Left ventricle myocardium superior (tissue), 1 donor: ENCODE results near the gene SORCS2. TPM values are rescaled to one million over a fixed set of nuclear protein-coding genes. Genes with fewer than 3 reads are reported as not detected.
A peak's percentile ranks its signal among the peaks of the same experiment; 100 is the strongest.

ENCODE experiments used
- ATAC-seq: fragments of 200-7000 bp; cut with Tn5 transposase; one replicate; pipeline ENCODE4 v1.9.1; 2020; ENCODE audit warnings: mild to moderate bottlenecking, moderate library complexity
- DNase-seq: peaks from one replicate; pipeline ENCODE4 v3.0.0-alpha.2; 2020
- intact Hi-C: fragments of 100-400 bp; cut with micrococcal nuclease; formaldehyde crosslinking; loops from one replicate; pipeline ENCODE4 v1.11.0; 2022
- total RNA-seq: library from RNA; stranded (reverse); fragmentation: NEBNext Ultra II Directional; extraction: Animal tissue kit (Norgen Biotek cat#: 25700); gene quantifications from one replicate; pipeline ENCODE4 v1.2.1, GENCODE V29; 2021
- donor health status: DM: no; HTN: yes; CAD: no; lungs with severe emphysema.

The SORCS2 gene
- total RNA-seq, 1 donor from 2014 or later = 1.5 TPM

- peak; percentile 14 for DNase-seq
- ATAC-seq = no peak
- intact Hi-C loops = no loop called here
Observed at GRCh38 chr4:7306021-7306965, 114.0 kb downstream of the SORCS2 start.

GRCh38 chr4:7306986-7307385 lies 114.6 kb downstream of the SORCS2 start:
- DNase-seq = peak; percentile 17
- no peak for ATAC-seq

DNA sequence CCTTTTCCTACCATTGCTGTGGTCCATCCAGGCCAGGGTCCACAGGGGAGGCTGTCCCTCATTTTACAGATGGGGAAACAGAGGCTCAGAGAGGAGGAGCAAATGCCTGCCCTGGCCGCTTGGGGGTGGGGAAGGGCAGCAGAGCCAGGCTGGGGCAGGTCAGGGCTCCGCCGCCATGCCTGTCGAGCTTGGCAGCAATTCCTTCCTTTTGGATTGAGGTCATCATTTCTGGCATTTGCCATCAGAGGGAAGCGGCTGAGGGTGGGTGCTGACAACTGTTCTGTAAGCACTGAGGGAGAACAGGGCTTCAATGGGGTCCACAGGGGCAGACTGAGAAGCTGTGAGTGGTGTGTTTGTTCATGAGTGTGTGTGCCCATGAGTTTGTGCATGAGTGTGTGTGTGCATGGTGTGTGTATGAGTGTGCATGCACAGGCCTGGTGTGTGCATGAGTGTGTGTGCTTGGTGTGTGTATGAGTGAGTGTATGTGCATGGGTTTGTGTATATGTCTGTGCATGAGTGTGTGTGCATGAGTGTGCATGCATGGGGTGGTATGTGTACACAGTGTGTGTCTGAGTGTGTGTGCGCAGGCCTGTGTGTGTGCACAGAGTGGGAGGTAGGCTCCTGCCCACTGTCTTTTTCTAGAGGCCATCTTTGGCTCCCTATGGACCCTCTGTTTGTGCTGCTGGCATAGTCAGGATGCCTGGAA lies 115.2 kb downstream of the SORCS2 start:
- ATAC-seq (peak; percentile 71), DNase-seq (peak; percentile 37)
- intact Hi-C loops = no loop called here

More at GRCh38 chr4:7306986-7307385, 114.6 kb downstream of the SORCS2 start:
- intact Hi-C loops = no loop called here

DNA sequence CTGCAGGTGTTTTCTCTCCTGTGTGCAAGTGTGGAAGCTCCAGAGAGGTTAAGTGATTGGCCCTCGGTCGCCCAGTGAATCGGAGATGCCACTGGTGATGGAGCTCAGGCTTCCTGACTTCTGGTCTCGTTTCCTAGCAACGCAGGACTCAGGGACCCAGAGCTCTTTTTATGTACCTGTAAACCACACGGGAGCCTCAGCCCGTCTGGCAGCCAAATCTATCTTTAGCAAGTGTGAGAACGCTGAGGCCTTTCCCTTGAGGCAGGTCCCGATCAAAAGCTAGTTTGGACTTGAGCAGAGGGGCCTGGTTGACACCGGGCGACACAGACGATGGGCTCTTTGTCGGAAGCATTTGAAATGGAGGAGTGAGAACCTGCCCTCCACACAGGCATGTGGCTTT lies 116.8 kb downstream of the SORCS2 start:
- intact Hi-C loops = no loop called here
- ATAC-seq = peak; percentile 75
- peak; percentile 51 for DNase-seq

DNA sequence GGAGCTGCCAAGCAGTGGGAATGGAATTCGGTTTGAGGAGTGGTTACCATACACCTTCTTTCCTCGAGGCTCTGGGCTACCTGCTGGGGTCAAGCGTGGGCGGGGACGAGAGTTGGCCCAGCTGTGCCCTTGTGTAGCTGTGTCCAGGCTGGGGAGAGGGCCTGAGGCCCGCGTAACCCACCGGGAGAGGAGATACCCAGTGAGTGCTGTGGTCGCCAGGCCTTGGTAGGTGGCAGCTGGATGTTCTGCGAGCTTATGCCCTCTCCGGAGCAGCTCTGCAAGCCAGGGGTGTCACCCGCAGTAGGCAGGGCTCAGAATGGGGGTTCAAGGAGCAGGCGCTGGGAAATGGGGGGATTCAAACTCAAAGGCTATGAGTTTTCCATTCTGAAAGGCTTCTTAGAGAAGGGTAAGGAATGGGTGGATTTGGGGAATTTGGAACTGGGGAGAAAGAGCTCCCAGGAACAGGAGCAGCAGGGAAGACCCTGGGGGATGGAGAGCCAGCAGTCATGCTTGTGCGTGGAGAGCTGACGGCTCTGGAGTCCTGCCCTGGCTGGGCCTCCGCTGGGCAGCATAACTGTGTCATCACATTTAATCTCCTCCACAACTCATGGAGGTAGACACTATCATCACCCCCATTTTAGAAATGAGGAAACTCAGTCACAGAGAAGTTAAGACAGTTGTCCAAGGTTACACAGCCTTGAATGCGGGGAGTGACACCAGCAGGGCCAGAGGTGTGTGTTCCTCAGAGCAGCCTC lies 117.5 kb downstream of the SORCS2 start:
- no peak for ATAC-seq
- intact Hi-C loops = no loop called here
- peak; percentile 25 for DNase-seq

GRCh38 chr4:7310451-7310850 lies 118.1 kb downstream of the SORCS2 start:
- intact Hi-C loops = no loop called here
- DNase-seq (no peak), ATAC-seq (no peak)

- ATAC-seq = no peak
- no peak for DNase-seq
- intact Hi-C loops = no loop called here
Observed at GRCh38 chr4:7311205-7311604, 118.9 kb downstream of the SORCS2 start.

DNA sequence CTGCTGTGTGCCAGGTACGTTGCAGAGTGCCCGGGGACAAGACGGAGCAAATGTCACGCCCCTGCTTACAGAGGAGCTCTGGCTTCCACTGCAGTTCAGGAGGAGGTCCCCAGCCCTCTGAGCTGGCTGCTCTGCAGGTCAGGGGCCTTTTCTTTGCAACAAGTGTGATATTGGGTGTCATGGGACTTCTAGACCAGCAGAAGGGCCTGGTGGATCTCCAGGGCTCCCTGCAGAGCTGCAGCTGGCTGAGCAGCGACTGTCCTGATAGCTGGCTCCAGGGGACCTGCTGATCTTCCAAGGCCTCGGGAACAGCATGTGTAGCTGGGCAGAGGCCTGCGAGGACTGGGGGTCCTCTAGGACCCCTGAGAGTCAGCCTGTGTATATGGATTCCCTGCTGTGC lies 120.4 kb downstream of the SORCS2 start:
- intact Hi-C loops = no loop called here
- ATAC-seq = no peak
- peak; percentile 6 for DNase-seq

GRCh38 chr4:7313347-7313811 lies 121.0 kb downstream of the SORCS2 start:
- DNase-seq = peak; percentile 20
- intact Hi-C loops = no loop called here
- ATAC-seq = peak; percentile 35

GRCh38 chr4:7313991-7314390 lies 121.7 kb downstream of the SORCS2 start:
- no peak for ATAC-seq
- DNase-seq = peak; percentile 17
- intact Hi-C loops = no loop called here

DNA sequence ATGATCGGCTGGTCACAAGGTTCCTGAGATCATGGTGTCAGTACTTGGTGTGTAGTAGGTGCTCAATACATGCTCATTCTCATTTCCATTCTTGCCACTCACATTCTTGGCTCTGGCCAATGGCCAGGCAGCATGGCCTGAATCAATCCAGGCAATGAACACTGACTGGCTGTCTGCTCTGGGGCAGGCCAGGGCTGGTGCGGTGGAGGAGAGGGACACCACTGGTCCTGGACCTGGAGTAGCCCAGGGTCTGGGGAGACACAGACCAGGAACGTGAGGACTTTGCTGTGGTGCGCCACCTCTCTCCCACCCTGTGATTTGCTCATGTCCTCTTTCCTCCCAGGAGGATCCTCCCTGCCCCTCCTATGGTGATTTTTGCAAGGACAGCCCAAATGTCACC lies 122.9 kb downstream of the SORCS2 start:
- intact Hi-C loops = no loop called here
- DNase-seq (peak; percentile 6), ATAC-seq (no peak)

GRCh38 chr4:7315935-7316334 lies 123.6 kb downstream of the SORCS2 start:
- DNase-seq (no peak), ATAC-seq (no peak)
- intact Hi-C loops = no loop called here

DNA sequence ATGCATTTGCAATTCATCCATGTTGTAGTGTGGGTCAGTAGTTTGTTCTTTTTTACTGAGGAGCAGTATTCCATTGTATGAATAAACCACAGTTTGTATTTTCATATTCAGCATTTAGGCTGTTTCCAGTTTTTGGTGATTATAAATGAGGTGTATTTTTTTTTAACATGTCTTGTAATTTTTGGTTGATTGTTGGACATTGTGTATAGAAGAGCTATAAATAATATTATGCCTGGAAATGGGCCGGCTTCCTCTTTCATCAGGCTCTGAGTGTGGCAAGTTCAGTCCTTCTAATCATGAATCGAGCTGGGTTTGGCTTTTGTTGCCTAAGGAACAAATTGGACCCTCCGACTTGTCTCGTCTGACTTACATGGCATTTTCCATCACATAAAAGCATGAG lies 126.7 kb downstream of the SORCS2 start:
- no peak for DNase-seq
- intact Hi-C loops = no loop called here
- ATAC-seq = no peak

DNA sequence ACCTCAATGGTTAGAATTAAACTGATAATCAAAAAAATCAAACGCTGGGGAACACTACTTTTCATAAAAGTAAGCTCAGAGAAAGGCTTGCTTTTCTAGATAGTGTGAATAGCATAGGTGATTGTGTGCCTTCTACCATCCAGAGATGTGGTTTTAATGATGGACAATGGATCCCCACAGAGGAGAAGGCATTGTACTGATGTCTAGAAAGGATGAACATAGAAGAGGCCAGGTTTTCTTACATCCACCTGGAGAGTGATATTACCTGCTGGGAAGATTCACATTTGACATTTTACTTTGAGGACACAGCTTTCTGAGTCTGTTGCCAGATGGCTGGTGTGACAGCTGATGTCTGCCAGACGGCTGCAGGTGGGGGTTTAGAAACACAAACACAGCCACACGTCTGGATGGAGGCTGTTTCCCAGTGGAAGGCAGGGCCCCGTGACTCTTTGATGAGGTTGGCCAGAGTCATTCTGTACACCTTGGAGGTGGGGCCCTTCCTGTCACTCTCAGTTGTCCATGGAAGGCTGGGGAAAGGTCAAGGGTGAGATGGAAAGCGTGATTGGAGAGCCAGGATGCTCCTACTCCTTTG lies 128.0 kb downstream of the SORCS2 start:
- no peak for DNase-seq
- no peak for ATAC-seq
- intact Hi-C loops = no loop called here

DNA sequence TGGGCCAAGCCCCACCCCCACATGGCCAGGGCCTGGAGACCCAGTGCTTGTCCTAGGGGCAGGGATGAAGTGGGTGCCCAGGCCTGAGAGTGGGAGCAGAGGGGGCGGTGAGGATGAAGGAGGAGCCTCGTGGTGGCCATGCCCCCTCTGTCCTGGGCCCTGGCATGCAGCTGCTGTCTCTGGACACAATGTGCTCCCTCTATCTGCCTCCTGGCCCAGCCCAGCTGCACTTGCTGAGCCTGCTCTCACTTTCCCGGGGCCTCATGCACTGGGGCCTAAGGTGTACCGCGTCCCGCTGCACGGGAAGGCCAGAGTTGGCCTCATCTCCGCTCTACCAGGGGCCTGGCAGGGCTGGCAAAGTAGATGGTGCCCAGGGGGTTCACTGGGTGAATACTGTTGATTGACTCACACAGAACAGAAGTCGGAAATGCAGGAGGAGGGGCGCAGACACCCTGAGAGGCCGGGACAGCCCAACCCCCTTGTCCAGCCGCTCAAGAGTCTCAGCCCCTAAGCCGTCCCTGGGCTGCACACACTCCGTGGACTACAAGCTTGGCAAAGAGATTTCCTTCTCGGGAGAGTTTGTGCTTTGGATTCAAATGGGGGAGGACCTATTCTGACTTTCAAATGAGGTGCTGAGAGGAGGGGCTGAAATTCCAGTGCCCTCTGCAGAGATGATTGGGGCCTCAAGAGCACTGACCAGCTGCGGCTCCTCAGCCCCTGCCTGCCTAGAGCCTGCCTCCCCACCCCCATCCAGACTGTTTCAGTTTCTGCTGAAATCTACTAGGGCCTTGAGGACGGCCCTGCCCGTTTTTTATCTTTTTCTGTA lies 130.0 kb downstream of the SORCS2 start:
- intact Hi-C loops = no loop called here
- DNase-seq (peak; percentile 19), ATAC-seq (no peak)

DNA sequence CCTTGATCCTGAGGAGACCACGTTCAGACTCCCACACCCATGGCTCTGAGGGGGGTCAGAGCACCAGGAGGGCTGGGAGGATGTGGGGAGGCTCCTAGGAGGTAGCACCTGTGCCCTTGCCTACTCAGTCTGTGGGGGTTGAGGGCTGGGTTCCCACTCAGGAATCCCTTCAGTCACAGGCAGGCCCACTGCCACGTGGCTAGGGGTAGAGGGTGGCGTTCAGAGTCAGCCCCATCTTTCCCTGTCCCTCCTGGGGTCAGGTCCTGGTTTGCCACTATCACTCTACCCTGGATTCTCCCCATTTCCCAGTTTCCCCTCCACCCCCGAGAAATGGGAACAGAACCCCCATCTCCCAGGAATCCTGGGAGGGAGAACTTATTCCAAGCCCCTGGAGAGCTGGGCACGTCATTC lies 131.1 kb downstream of the SORCS2 start:
- intact Hi-C loops = no loop called here
- DNase-seq (peak; percentile 8), ATAC-seq (no peak)

DNA sequence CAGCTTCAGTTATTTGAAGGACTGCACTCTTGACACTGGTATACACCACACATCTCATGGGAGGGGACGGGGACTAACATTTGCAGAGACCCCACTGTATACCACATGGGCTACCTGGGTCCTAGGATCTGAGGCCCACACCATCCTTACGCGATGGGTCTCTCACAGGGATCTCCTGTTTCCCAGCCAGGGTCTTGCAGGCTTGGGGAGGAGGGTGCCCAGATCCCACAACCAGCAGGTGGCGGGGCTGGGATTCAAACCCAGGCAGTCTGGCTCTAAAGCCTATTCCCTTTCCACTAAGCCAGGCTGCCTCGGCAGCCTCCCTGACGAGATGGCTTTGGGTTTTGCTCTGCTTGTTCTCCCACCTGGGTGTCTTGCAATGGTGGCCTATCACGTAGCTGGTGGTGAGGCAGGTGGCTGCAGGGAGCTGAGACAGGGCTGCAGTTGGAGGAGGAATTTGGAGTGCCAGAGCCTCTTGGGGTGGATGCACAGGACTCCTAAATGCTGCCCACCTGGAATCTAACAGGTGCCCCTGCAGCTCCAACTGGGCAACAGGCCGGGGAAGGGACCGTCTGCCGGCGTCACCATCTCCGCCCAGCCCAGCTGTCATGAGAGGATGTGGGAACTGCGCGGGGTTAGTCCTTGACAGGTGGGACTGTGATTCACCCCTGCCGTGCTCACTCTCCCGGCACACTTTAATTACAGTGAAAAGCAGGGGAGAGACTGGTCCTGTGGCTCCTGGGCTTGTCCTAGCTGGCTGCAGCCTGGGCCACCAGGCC lies 131.7 kb downstream of the SORCS2 start:
- ATAC-seq = no peak
- intact Hi-C loops = no loop called here
- peak; percentile 15 for DNase-seq
